Motor neuron (in vitro differentiated cells): Measurements from ENCODE around the gene ADAM12. TPM values are rescaled to one million over a fixed set of nuclear protein-coding genes. Genes with fewer than 3 reads are reported as not detected.

Source experiments
- ATAC-seq, 8 experiments: fragments of 200-7000 bp; cut with Tn5 transposase; replicated peaks in 6 of 8; 2 replicates each; pipeline ENCODE4 v1.8.0; 2021; ENCODE audit warnings: mild to moderate bottlenecking in 8 of 8, moderate library complexity in 8 of 8
- H3K27ac ChIP-seq, 2 donors: fragments of 250-450 bp; sonication (Bioruptor Pico); 2 replicates each; pipeline ENCODE4 v1.9.0; 2021; ENCODE audit warnings: antibody characterized with exemption in 2 of 2, mild to moderate bottlenecking in 2 of 2, moderate library complexity in 1 of 2
- H3K4me1 ChIP-seq, 2 donors: fragments of 250-450 bp; sonication (Bioruptor Pico); replicated peaks in 1 of 2; 2 replicates each; pipeline ENCODE4 v1.6.1; 2021; ENCODE audit warnings: antibody characterized with exemption in 2 of 2, mild to moderate bottlenecking in 2 of 2, moderate library complexity in 1 of 2
- H3K4me3 ChIP-seq, 5 donors: fragments of 250-450 bp; sonication (Bioruptor Pico); 2 replicates each; pipeline ENCODE4 v1.9.0; 2021; ENCODE audit warnings: antibody characterized with exemption in 5 of 5, mild to moderate bottlenecking in 5 of 5, moderate library complexity in 4 of 5
- WGBS, 10 experiments: fragments of 450-650 bp; shearing (Covaris generic); methylation state at CpG; one replicate each; pipeline ENCODE4 v1.0.0; 2022; 5-methylcytosine and 5-hydroxymethylcytosine counted together
- in situ Hi-C, 9 experiments: fragments of 400-800 bp; cut with MboI; loops; one replicate each; pipeline ENCODE4 v1.15.0; 2021; ENCODE audit warnings: low sequenced_read_pairs in 9 of 9, low pct_unique_long_range_greater_than_20kb in 2 of 9; ENCODE audit not compliant: unreplicated experiment in 9 of 9
- total RNA-seq, 8 experiments: library from RNA; unstranded; fragments of 300-600 nt; gene quantifications; 2 replicates each; pipeline versions ENCODE4 v1.2.3 to v1.2.4, GENCODE V29; 2022

Gene ADAM12
- total RNA-seq, 8 experiments from 2014 or later, result 0.63 to 62.9 (median 5.5) TPM

- WGBS, 10 experiments, result 20 to 95% (median 87%) methylated on average over 1 to 4 of the region's 6 CpGs; no CpG with 5 or more reads in 3 of the 10 experiments
- H3K4me1 ChIP-seq, result peaks cover 0 to 4% of the 10 kb centered on the region in 2 donors
- in situ Hi-C loops, result no loop called here
- no peak overlapping the region for H3K27ac ChIP-seq
- ATAC-seq, result peak in 5 of 8 experiments; percentile 13 to 68 (median 41)
- no peak overlapping the region for H3K4me3 ChIP-seq
Measured at GRCh38 chr10:126423732-126424491, 35.6 kb upstream of the ADAM12 start.

- 20 to 92% (median 58%) methylated on average over 1 of the region's 1 CpG; no CpG with 5 or more reads in 2 of the 10 experiments for WGBS, 10 experiments
- Histone ChIP-seq H3K4me1 (peaks cover 0 to 4% of the 10 kb centered on the region in 2 donors), H3K4me3 (no peak overlapping the region), H3K27ac (no peak overlapping the region)
- in situ Hi-C loops, result no loop called here
- no peak for ATAC-seq
Measured at GRCh38 chr10:126422567-126422966, 34.3 kb upstream of the ADAM12 start.

- no peak overlapping the region for H3K4me3 ChIP-seq
- 0 to 86% (median 60%) methylated on average over 2 to 10 of the region's 10 CpGs; no CpG with 5 or more reads in 1 of the 10 experiments for WGBS, 10 experiments
Measured at GRCh38 chr10:126421756-126422256, 33.5 kb upstream of the ADAM12 start.

GRCh38 chr10:126420567-126421300, 32.5 kb upstream of the ADAM12 start:
- no peak for ATAC-seq
- Histone ChIP-seq H3K27ac (no peak overlapping the region), H3K4me3 (no peak overlapping the region), H3K4me1 (peaks cover 0 to 4% of the 10 kb centered on the region in 2 donors)
- in situ Hi-C loops, result no loop called here
- WGBS, 10 experiments, result 34 to 95% (median 83%) methylated on average over 2 to 12 of the region's 12 CpGs

More at GRCh38 chr10:126421756-126422256, 33.5 kb upstream of the ADAM12 start:
- ATAC-seq, result peak; percentile 53 to 94 (median 75)
- Histone ChIP-seq H3K4me1 (peaks cover 0 to 4% of the 10 kb centered on the region in 2 donors), H3K27ac (no peak overlapping the region)
- in situ Hi-C loops, result no loop called here

- in situ Hi-C loops, result no loop called here
- H3K4me3 ChIP-seq, result no peak overlapping the region
- no peak overlapping the region for H3K27ac ChIP-seq
- H3K4me1 ChIP-seq, result peaks cover 0 to 4% of the 10 kb centered on the region in 2 donors
- WGBS, 10 experiments, result 17 to 100% (median 59%) methylated on average over 1 to 4 of the region's 4 CpGs; no CpG with 5 or more reads in 4 of the 10 experiments
- no peak for ATAC-seq
Measured at GRCh38 chr10:126417220-126417825, 29.0 kb upstream of the ADAM12 start.

- no peak overlapping the region for H3K27ac ChIP-seq
- ATAC-seq, result no peak
- in situ Hi-C loops, result no loop called here
Measured at GRCh38 chr10:126409821-126410220, 21.5 kb upstream of the ADAM12 start.

GRCh38 chr10:126408953-126409641, 20.8 kb upstream of the ADAM12 start:
- in situ Hi-C loops, result no loop called here
- no peak for ATAC-seq
- 70 to 90% (median 84%) methylated on average over 1 to 10 of the region's 11 CpGs; no CpG with 5 or more reads in 4 of the 10 experiments for WGBS, 10 experiments
- H3K4me1 ChIP-seq, result peaks cover 11 to 13% of the 10 kb centered on the region in 2 donors
- H3K4me3 ChIP-seq, result no peak overlapping the region
- no peak overlapping the region for H3K27ac ChIP-seq

More at GRCh38 chr10:126409821-126410220, 21.5 kb upstream of the ADAM12 start:
- WGBS, 10 experiments, result 40 to 100% (median 71%) methylated on average over 1 to 6 of the region's 6 CpGs
- H3K4me3 ChIP-seq, result no peak overlapping the region
- H3K4me1 ChIP-seq, result peaks cover 8 to 9% of the 10 kb centered on the region in 2 donors

GRCh38 chr10:126407831-126408230, 19.6 kb upstream of the ADAM12 start:
- no peak for ATAC-seq
- H3K4me3 ChIP-seq, result no peak overlapping the region
- H3K4me1 ChIP-seq, result peaks cover 21 to 26% of the 10 kb centered on the region in 2 donors
- 0 to 70% (median 50%) methylated on average over 1 to 2 of the region's 2 CpGs; no CpG with 5 or more reads in 1 of the 10 experiments for WGBS, 10 experiments
- H3K27ac ChIP-seq, result no peak overlapping the region
- in situ Hi-C loops, result no loop called here

- no peak for ATAC-seq
- in situ Hi-C loops, result no loop called here
- 51 to 94% methylated on average over 2 to 4 of the region's 6 CpGs; no CpG with 5 or more reads in 8 of the 10 experiments for WGBS, 10 experiments
Measured at GRCh38 chr10:126405239-126405775, 17.0 kb upstream of the ADAM12 start.

GRCh38 chr10:126402721-126403695, 14.7 kb upstream of the ADAM12 start:
- WGBS, 10 experiments, result 71 to 97% (median 89%) methylated on average over 1 to 7 of the region's 7 CpGs
- Histone ChIP-seq H3K4me1 (peaks cover 28 to 37% of the 10 kb centered on the region in 2 donors), H3K27ac (peak overlapping the region in 1 of 2 donors; percentile 24), H3K4me3 (no peak overlapping the region)
- in situ Hi-C loops, result no loop called here
- peak in 5 of 8 experiments; percentile 51 to 86 (median 73) for ATAC-seq

More at GRCh38 chr10:126405239-126405775, 17.0 kb upstream of the ADAM12 start:
- Histone ChIP-seq H3K27ac (no peak overlapping the region), H3K4me3 (no peak overlapping the region), H3K4me1 (peaks cover 27 to 34% of the 10 kb centered on the region in 2 donors)

- Histone ChIP-seq H3K4me3 (no peak overlapping the region), H3K4me1 (peaks cover 29 to 42% of the 10 kb centered on the region in 2 donors), H3K27ac (no peak overlapping the region)
- in situ Hi-C loops, result no loop called here
- ATAC-seq, result no peak
- 69 to 96% (median 84%) methylated on average over 2 to 4 of the region's 4 CpGs; no CpG with 5 or more reads in 2 of the 10 experiments for WGBS, 10 experiments
Measured at GRCh38 chr10:126400641-126401040, 12.4 kb upstream of the ADAM12 start.
